ENCODE data around the gene SFMBT2.

GRCh38 chr10:7193369-7193768, 217.5 kb downstream of the SFMBT2 start:
- TF ChIP-seq POLR2A (IDR thresholded peaks at IDR 0.05) (no peak), CTCF (IDR thresholded peaks at IDR 0.05) (no peak)

All from prostate gland (tissue), 2 donors.